ENCODE results near the gene OR52E4.

Gene OR52E4

GRCh38 chr11:5881756-5882155 is 1.3 kb downstream of the OR52E4 start:
- ATAC-seq: no peak
- TF ChIP-seq GLIS3 (CRISPR knock-in tag; IDR thresholded peaks at IDR 0.05): no peak
- TF ChIP-seq PATZ1 (CRISPR knock-in tag; IDR thresholded peaks at IDR 0.05; ENCODE audit: borderline replicate concordance): no peak
- no peak for TF ChIP-seq ZNF565 (CRISPR knock-in tag; conservative IDR thresholded peaks at IDR 0.05; ENCODE audit: low read depth)
- no peak for TF ChIP-seq RARB (CRISPR knock-in tag; IDR thresholded peaks at IDR 0.05)
- no peak for TF ChIP-seq PPARA (CRISPR knock-in tag; IDR thresholded peaks at IDR 0.05; ENCODE audit: borderline replicate concordance)
- TF ChIP-seq ESRRG (CRISPR knock-in tag; IDR thresholded peaks at IDR 0.05): no peak
- no peak for TF ChIP-seq ARNTL (CRISPR knock-in tag; IDR thresholded peaks at IDR 0.05; ENCODE audit: borderline replicate concordance, low read depth)
- TF ChIP-seq POU6F1 (CRISPR knock-in tag; IDR thresholded peaks at IDR 0.05; ENCODE audit: borderline replicate concordance, low read depth): no peak
- TF ChIP-seq CSRNP3 (CRISPR knock-in tag; IDR thresholded peaks at IDR 0.05): no peak
- no peak for TF ChIP-seq TCF4 (CRISPR knock-in tag; IDR thresholded peaks at IDR 0.05; ENCODE audit: borderline replicate concordance)
- TF ChIP-seq CREB5 (CRISPR knock-in tag; IDR thresholded peaks at IDR 0.05; ENCODE audit: low read depth): no peak
- TF ChIP-seq CSDC2 (CRISPR knock-in tag; IDR thresholded peaks at IDR 0.05): no peak
- no peak for TF ChIP-seq ZFP30 (CRISPR knock-in tag; IDR thresholded peaks at IDR 0.05)

- ATAC-seq: no peak
- TF ChIP-seq ZC3H10 (CRISPR knock-in tag; IDR thresholded peaks at IDR 0.05) (no peak), ZNF565 (CRISPR knock-in tag; conservative IDR thresholded peaks at IDR 0.05; ENCODE audit: low read depth) (no peak), ESRRG (CRISPR knock-in tag; IDR thresholded peaks at IDR 0.05) (no peak), CSDC2 (CRISPR knock-in tag; IDR thresholded peaks at IDR 0.05) (no peak)
Observed at GRCh38 chr11:5887172-5887571, 6.7 kb downstream of the OR52E4 start.

GRCh38 chr11:5887661-5888060 is 7.2 kb downstream of the OR52E4 start:
- TF ChIP-seq TCF4 (CRISPR knock-in tag; IDR thresholded peaks at IDR 0.05; ENCODE audit: borderline replicate concordance) (no peak), BACH2 (CRISPR knock-in tag; IDR thresholded peaks at IDR 0.05; ENCODE audit: borderline replicate concordance) (no peak), ZC3H10 (CRISPR knock-in tag; IDR thresholded peaks at IDR 0.05) (no peak), PATZ1 (CRISPR knock-in tag; IDR thresholded peaks at IDR 0.05; ENCODE audit: borderline replicate concordance) (no peak), RARB (CRISPR knock-in tag; IDR thresholded peaks at IDR 0.05) (no peak), TOX (CRISPR knock-in tag; IDR thresholded peaks at IDR 0.05; ENCODE audit: borderline replicate concordance) (no peak), ZFP30 (CRISPR knock-in tag; IDR thresholded peaks at IDR 0.05) (no peak), ZNF8 (CRISPR knock-in tag; IDR thresholded peaks at IDR 0.05) (no peak), TSHZ2 (CRISPR knock-in tag; IDR thresholded peaks at IDR 0.05) (no peak), CSDC2 (CRISPR knock-in tag; IDR thresholded peaks at IDR 0.05) (no peak), GLIS3 (CRISPR knock-in tag; IDR thresholded peaks at IDR 0.05) (no peak), ZNF565 (CRISPR knock-in tag; conservative IDR thresholded peaks at IDR 0.05; ENCODE audit: low read depth) (no peak), ARNTL (CRISPR knock-in tag; IDR thresholded peaks at IDR 0.05; ENCODE audit: borderline replicate concordance, low read depth) (no peak), CSRNP3 (CRISPR knock-in tag; IDR thresholded peaks at IDR 0.05) (no peak), ZNF70 (CRISPR knock-in tag; IDR thresholded peaks at IDR 0.05) (no peak), OSR1 (CRISPR knock-in tag; IDR thresholded peaks at IDR 0.05) (no peak)
- no peak for ATAC-seq

Data from SK-N-SH treated with all-trans-retinoic acid at 6 μM for 48 hours (cell line).